IMR-90 (cell line): Measurements from ENCODE around the gene PLCH2. TPM values are rescaled to one million over a fixed set of nuclear protein-coding genes. Genes with fewer than 3 reads are reported as not detected.
"Not testable (repeated sequence)": the region's sequence is repeated elsewhere in the genome, so short reads cannot be mapped to it uniquely, and the experiment has no call there.

Source experiments
- ATAC-seq: fragments of 200-7000 bp; cut with Tn5 transposase; 2 replicates; pipeline ENCODE4 v1.9.1; 2020; ENCODE audit warnings: low read depth, mild to moderate bottlenecking, moderate library complexity
- BruUV-seq: library from RNA; stranded (reverse); fragments of 400-500 nt; replicated peaks from 2 replicates; lab custom pipeline; 2021; lab: Mats Ljungman, UMichigan
- CTCF ChIA-PET: fragments of 300-600 bp; formaldehyde crosslinking; extraction: SDS; loops from one replicate; lab custom pipeline; 2021; ENCODE audit warnings: antibody characterized with exemption; lab: Yijun Ruan, JAX
- POLR2A ChIA-PET: fragments of 300-600 bp; sonication (Branson Sonifier 250); formaldehyde crosslinking; loops from one replicate; lab custom pipeline; 2022; ENCODE audit warnings: antibody characterized with exemption; ENCODE audit not compliant: unreplicated experiment; lab: Charles Lee
- DNase-seq: peaks from one replicate; pipeline ENCODE4 v3.0.0; 2013
- H2AFZ ChIP-seq: replicated peaks from 2 replicates; pipeline ENCODE3; 2013; ENCODE audit warnings: low read length, mild to moderate bottlenecking; ENCODE audit not compliant: poor library complexity
- H2AK5ac ChIP-seq: 2 replicates; pipeline ENCODE4 v1.6.1; 2013; ENCODE audit warnings: low read depth, low read length, inconsistent platforms
- H2AK9ac ChIP-seq: replicated peaks from 2 replicates; pipeline ENCODE3; 2013; ENCODE audit warnings: mild to moderate bottlenecking, low read depth, low read length, moderate library complexity; ENCODE audit not compliant: poor library complexity
- H2BK120ac ChIP-seq: 2 replicates; pipeline ENCODE4 v1.6.1; 2013; ENCODE audit warnings: low read depth, low read length, inconsistent platforms
- H2BK15ac ChIP-seq: 3 replicates; pipeline ENCODE4 v1.6.1; 2013; ENCODE audit warnings: low read depth, low read length, inconsistent platforms
- H2BK20ac ChIP-seq: 2 replicates; pipeline ENCODE4 v1.6.1; 2013; ENCODE audit warnings: low read depth, mild to moderate bottlenecking, inconsistent platforms, low read length, moderate library complexity
- H2BK5ac ChIP-seq: 2 replicates; pipeline ENCODE4 v1.6.1; 2013; ENCODE audit warnings: mild to moderate bottlenecking, low read depth, low read length, inconsistent platforms; ENCODE audit not compliant: poor library complexity, severe bottlenecking
- H3K14ac ChIP-seq: replicated peaks from 2 replicates; pipeline ENCODE4 v1.6.1; 2013; ENCODE audit warnings: low read depth, low read length, inconsistent platforms
- H3K18ac ChIP-seq: 2 replicates; pipeline ENCODE4 v1.6.1; 2013; ENCODE audit warnings: low read depth, low read length, control low read depth
- H3K23ac ChIP-seq: 2 replicates; pipeline ENCODE4 v1.6.1; 2013; ENCODE audit warnings: low read depth, low read length, inconsistent platforms
- H3K27ac ChIP-seq: 2 replicates; pipeline ENCODE4 v1.5.1; 2013; ENCODE audit warnings: mild to moderate bottlenecking, control low read depth, low read length; ENCODE audit not compliant: insufficient read depth
- H3K27me3 ChIP-seq: 2 replicates; pipeline ENCODE4 v1.6.1; 2013; ENCODE audit warnings: low read length; ENCODE audit not compliant: control insufficient read depth, insufficient read depth
- H3K36me3 ChIP-seq: 2 replicates; pipeline ENCODE4 v1.6.1; 2013; ENCODE audit warnings: low read length, mixed read lengths; ENCODE audit not compliant: control insufficient read depth, insufficient read depth
- H3K4ac ChIP-seq: 2 replicates; pipeline ENCODE4 v1.6.1; 2013; ENCODE audit warnings: low read depth, low read length, inconsistent platforms
- H3K4me1 ChIP-seq: 2 replicates; pipeline ENCODE4 v1.6.1; 2013; ENCODE audit warnings: low read length, mixed read lengths; ENCODE audit not compliant: control insufficient read depth, insufficient read depth
- H3K4me2 ChIP-seq: 2 replicates; pipeline ENCODE4 v1.6.1; 2013; ENCODE audit warnings: low read depth, mild to moderate bottlenecking, control low read depth, low read length, moderate library complexity
- H3K4me3 ChIP-seq: 2 replicates; pipeline ENCODE4 v1.5.1; 2013; ENCODE audit warnings: low read depth, mild to moderate bottlenecking, control low read depth, low read length, moderate library complexity; ENCODE audit not compliant: insufficient read depth
- H3K56ac ChIP-seq: 2 replicates; pipeline ENCODE4 v1.6.1; 2013; ENCODE audit warnings: low read length, inconsistent platforms; ENCODE audit not compliant: insufficient read depth; ENCODE audit errors: extremely low read depth
- H3K79me1 ChIP-seq, 2 experiments: 2 replicates each; pipeline ENCODE4 v1.6.1; 2013; ENCODE audit warnings: low read length in 2 of 2, inconsistent platforms in 1 of 2, low read depth in 1 of 2
- H3K9ac ChIP-seq: 2 replicates; pipeline ENCODE4 v1.6.1; 2013; ENCODE audit warnings: low read depth, low read length, control low read depth
- H3K9me1 ChIP-seq: 2 replicates; pipeline ENCODE4 v1.6.1; 2013; ENCODE audit warnings: low read length, inconsistent platforms; ENCODE audit not compliant: insufficient read depth
- H3K9me3 ChIP-seq: 2 replicates; pipeline ENCODE4 v1.6.1; 2013; ENCODE audit warnings: low read length; ENCODE audit not compliant: control insufficient read depth, insufficient read depth
- H4K20me1 ChIP-seq: 2 replicates; pipeline ENCODE4 v1.6.1; 2013; ENCODE audit warnings: low read length, inconsistent platforms; ENCODE audit not compliant: insufficient read depth
- H4K5ac ChIP-seq: 2 replicates; pipeline ENCODE4 v1.6.1; 2013; ENCODE audit warnings: mild to moderate bottlenecking, low read depth, low read length, control low read depth
- H4K8ac ChIP-seq, 2 experiments: 2 replicates each; pipeline ENCODE4 v1.6.1; 2013; ENCODE audit warnings: low read depth in 2 of 2, low read length in 2 of 2, control low read depth in 1 of 2, inconsistent platforms in 1 of 2
- H4K91ac ChIP-seq: 2 replicates; pipeline ENCODE4 v1.6.1; 2013; ENCODE audit warnings: low read depth, low read length, inconsistent platforms; ENCODE audit not compliant: insufficient read depth
- WGBS, 2 experiments: methylation state at CpG; one replicate each; pipeline versions ENCODE4 v1.1.5 to v1.1.7; 2013; ENCODE audit warnings: missing lambda C conversion rate in 2 of 2; ENCODE audit not compliant: insufficient read length in 1 of 2; ENCODE audit errors: extremely low coverage in 2 of 2; 5-methylcytosine and 5-hydroxymethylcytosine counted together
- dilution Hi-C: fragments of 300-500 bp; cut with HindIII; formaldehyde crosslinking; loops from one replicate; pipeline ENCODE4 v1.14.3; 2018; ENCODE audit warnings: low sequenced_read_pairs; ENCODE audit not compliant: unreplicated experiment
- in situ Hi-C: fragments of 300-500 bp; cut with MboI; formaldehyde crosslinking; loops from 3 replicates; pipeline ENCODE4 v1.14.3; 2019; ENCODE audit warnings: low sequenced_read_pairs, inconsistent platforms, mixed read lengths
- intact Hi-C: fragments of 100-400 bp; cut with micrococcal nuclease; formaldehyde crosslinking; loops from 2 replicates; pipeline ENCODE4 v1.10.0; 2022
- polyA plus RNA-seq, 3 experiments: library from polyadenylated mRNA; depleted of rRNA; stranded (reverse); fragments of >200 nt; gene quantifications; 2 replicates each; pipeline ENCODE4 v1.2.3, GENCODE V29; 2012; ENCODE audit warnings: low replicate concordance in 1 of 3
- total RNA-seq: library from RNA; depleted of rRNA; stranded (reverse); fragments of >200 nt; gene quantifications from 2 replicates; pipeline ENCODE4 v1.2.3, GENCODE V29; 2012

Gene PLCH2
- total and polyA plus RNA-seq, 2 of the 4 experiments (the other 2 are of a cell fraction) = 0.18 to 1.9 TPM

- in situ Hi-C loops = not testable (repeated sequence)
Observed at GRCh38 chr1:2551544-2551943, 75.5 kb downstream of the PLCH2 start.

More at GRCh38 chr1:2551544-2551943, 75.5 kb downstream of the PLCH2 start:
- H3K79me1 ChIP-seq, H4K91ac ChIP-seq, H2BK15ac ChIP-seq, H3K56ac ChIP-seq, H3K9ac ChIP-seq, intact Hi-C loops, POLR2A ChIA-PET, H3K9me1 ChIP-seq, DNase-seq, H2AK5ac ChIP-seq, H3K4ac ChIP-seq, H3K4me3 ChIP-seq, H3K27me3 ChIP-seq, H3K23ac ChIP-seq, H3K4me2 ChIP-seq, BruUV-seq, H3K36me3 ChIP-seq, H2BK20ac ChIP-seq, H2AFZ ChIP-seq, H4K20me1 ChIP-seq, H2AK9ac ChIP-seq, H3K27ac ChIP-seq, H3K14ac ChIP-seq, H4K8ac ChIP-seq, CTCF ChIA-PET, ATAC-seq, H3K9me3 ChIP-seq, H2BK5ac ChIP-seq, H4K5ac ChIP-seq, H3K18ac ChIP-seq, H2BK120ac ChIP-seq, H3K4me1 ChIP-seq, dilution Hi-C loops: not testable (repeated sequence)
- WGBS, 2 experiments = 83% methylated on average over 5 of the region's 9 CpGs; no CpG with 5 or more reads in 1 of the 2 experiments
